Pulmonary artery endothelial cell (primary cell): Measurements from ENCODE around the gene MAP2K6. TPM values are rescaled to one million over a fixed set of nuclear protein-coding genes. Genes with fewer than 3 reads are reported as not detected.

Experiments used
- total RNA-seq: library from RNA; depleted of rRNA; stranded (reverse); fragments of >200 nt; gene quantifications from 2 replicates; pipeline ENCODE4 v1.2.3, GENCODE V29; 2014

Gene MAP2K6
- total RNA-seq, 1 donor from 2014 or later: 2.0 TPM

Other genes starting within 250 kb of the MAP2K6 start
- 0.40 and 0.53 TPM in 2 replicates for gene ABCA10, start 185.9 kb upstream of the MAP2K6 start, total RNA-seq
- gene ABCA5, start 87.6 kb upstream of the MAP2K6 start, total RNA-seq: 12.9 and 14.6 TPM in 2 replicates